Body of pancreas (tissue), 4 donors: Measurements from ENCODE around the gene DPH2.

Experiments used
- CTCF ChIP-seq, 7 experiments: fragments of 450-650 bp in 4 of 7; fragments of 200-600 bp in 3 of 7; sonication (generic) in 3 of 7; IDR thresholded peaks; one replicate each; pipeline ENCODE4 v1.5.1; 2016 to 2019; ENCODE audit warnings: antibody characterized with exemption in 7 of 7
- POLR2A ChIP-seq, 3 donors: fragments of 450-650 bp; IDR thresholded peaks; one replicate each; pipeline ENCODE4 v1.6.1; 2016; ENCODE audit warnings: antibody characterized with exemption in 3 of 3, mild to moderate bottlenecking in 2 of 3

- TF ChIP-seq CTCF (IDR thresholded peaks at IDR 0.05) (no peak), POLR2A (IDR thresholded peaks at IDR 0.05) (no peak)
These were observed 43.3 kb downstream of the DPH2 start for GRCh38 chr1:44012941-44013609.
